GM23248 (cell line): ENCODE data around the gene MARVELD2. TPM values are rescaled to one million over a fixed set of nuclear protein-coding genes. Genes with fewer than 3 reads are reported as not detected.
"Not testable (repeated sequence)": the region's sequence is repeated elsewhere in the genome, so short reads cannot be mapped to it uniquely, and the experiment has no call there.

Source experiments
- DNase-seq: peaks from one replicate; pipeline ENCODE4 v3.0.0-alpha.2; 2015
- H2AFZ ChIP-seq: fragments of 200-600 bp; sonication (generic); 2 replicates; pipeline ENCODE4 v1.6.1; 2016; ENCODE audit warnings: antibody characterized with exemption
- H3F3A ChIP-seq: fragments of 200-600 bp; sonication (generic); 2 replicates; pipeline ENCODE4 v1.6.1; 2016; ENCODE audit warnings: mild to moderate bottlenecking, antibody characterized with exemption, mixed run types; ENCODE audit not compliant: insufficient read depth
- H3K27ac ChIP-seq: fragments of 200-600 bp; sonication (generic); 2 replicates; pipeline ENCODE4 v1.5.1; 2016; ENCODE audit warnings: mild to moderate bottlenecking
- H3K27me3 ChIP-seq: fragments of 200-600 bp; sonication (generic); replicated peaks from 2 replicates; pipeline ENCODE4 v1.6.1; 2016; ENCODE audit warnings: mild to moderate bottlenecking; ENCODE audit not compliant: insufficient read depth
- H3K36me3 ChIP-seq: fragments of 200-600 bp; sonication (generic); 2 replicates; pipeline ENCODE4 v1.6.1; 2016; ENCODE audit warnings: low read depth, mild to moderate bottlenecking
- H3K4me1 ChIP-seq: fragments of 200-600 bp; sonication (generic); 2 replicates; pipeline ENCODE4 v1.6.1; 2016; ENCODE audit warnings: mild to moderate bottlenecking; ENCODE audit not compliant: insufficient read depth
- H3K4me2 ChIP-seq: fragments of 200-600 bp; sonication (generic); one replicate; pipeline ENCODE4 v1.6.1; 2016; ENCODE audit warnings: mild to moderate bottlenecking; ENCODE audit not compliant: unreplicated experiment
- H3K4me3 ChIP-seq: fragments of 200-600 bp; sonication (generic); 2 replicates; pipeline ENCODE4 v1.5.1; 2016; ENCODE audit warnings: mild to moderate bottlenecking
- H3K79me2 ChIP-seq: fragments of 200-600 bp; sonication (generic); 2 replicates; pipeline ENCODE4 v1.6.1; 2016; ENCODE audit warnings: mild to moderate bottlenecking; ENCODE audit not compliant: insufficient read depth
- H3K9ac ChIP-seq: fragments of 200-600 bp; sonication (generic); 2 replicates; pipeline ENCODE4 v1.6.1; 2016; ENCODE audit warnings: mild to moderate bottlenecking
- H3K9me2 ChIP-seq: fragments of 200-600 bp; sonication (generic); 2 replicates; pipeline ENCODE4 v1.6.1; 2016; ENCODE audit warnings: mixed run types, mild to moderate bottlenecking, moderate library complexity; ENCODE audit not compliant: insufficient read depth
- H3K9me3 ChIP-seq: fragments of 200-600 bp; sonication (generic); one replicate; pipeline ENCODE4 v1.6.1; 2017; ENCODE audit warnings: low read depth
- H4K20me1 ChIP-seq: fragments of 200-600 bp; sonication (generic); 2 replicates; pipeline ENCODE4 v1.6.0; 2016; ENCODE audit not compliant: insufficient read depth
- EZH2 ChIP-seq: fragments of 200-600 bp; sonication (generic); IDR thresholded peaks from 2 replicates; pipeline ENCODE4 v1.6.1; 2018; ENCODE audit warnings: antibody characterized with exemption, mild to moderate bottlenecking; ENCODE audit not compliant: insufficient read depth, poor library complexity, severe bottlenecking
- EZH2phosphoT487 ChIP-seq: fragments of 200-600 bp; sonication (generic); IDR thresholded peaks from 2 replicates; pipeline ENCODE4 v1.6.1; 2018; ENCODE audit warnings: antibody characterized with exemption, moderate library complexity, mild to moderate bottlenecking, low read depth; ENCODE audit not compliant: insufficient read depth
- WGBS, 2 experiments: methylation state at CpG; one replicate each; pipeline ENCODE4 v1.1.6; 2015 to 2017; ENCODE audit warnings: low lambda C conversion rate in 2 of 2, low coverage in 1 of 2; ENCODE audit errors: missing lambda C conversion rate in 2 of 2; 5-methylcytosine and 5-hydroxymethylcytosine counted together
- in situ Hi-C: fragments of 300-500 bp; cut with MboI; formaldehyde crosslinking; loops from 2 replicates; pipeline ENCODE4 v1.15.0; 2020
- polyA plus RNA-seq: library from polyadenylated mRNA; unstranded; fragments of >200 nt; fragmentation: Nextera tagmentation; extraction: Ambion mirVana; gene quantifications from 2 replicates; pipeline ENCODE4 v1.2.1, GENCODE V29; 2016
- total RNA-seq: library from RNA; depleted of rRNA; stranded (reverse); fragments of >200 nt; shearing (Covaris generic); gene quantifications from 2 replicates; pipeline ENCODE4 v1.2.3, GENCODE V29; 2014

The MARVELD2 gene
- total and polyA plus RNA-seq, 2 experiments from 2014 or later = 1.7 to 5.5 TPM

DNA sequence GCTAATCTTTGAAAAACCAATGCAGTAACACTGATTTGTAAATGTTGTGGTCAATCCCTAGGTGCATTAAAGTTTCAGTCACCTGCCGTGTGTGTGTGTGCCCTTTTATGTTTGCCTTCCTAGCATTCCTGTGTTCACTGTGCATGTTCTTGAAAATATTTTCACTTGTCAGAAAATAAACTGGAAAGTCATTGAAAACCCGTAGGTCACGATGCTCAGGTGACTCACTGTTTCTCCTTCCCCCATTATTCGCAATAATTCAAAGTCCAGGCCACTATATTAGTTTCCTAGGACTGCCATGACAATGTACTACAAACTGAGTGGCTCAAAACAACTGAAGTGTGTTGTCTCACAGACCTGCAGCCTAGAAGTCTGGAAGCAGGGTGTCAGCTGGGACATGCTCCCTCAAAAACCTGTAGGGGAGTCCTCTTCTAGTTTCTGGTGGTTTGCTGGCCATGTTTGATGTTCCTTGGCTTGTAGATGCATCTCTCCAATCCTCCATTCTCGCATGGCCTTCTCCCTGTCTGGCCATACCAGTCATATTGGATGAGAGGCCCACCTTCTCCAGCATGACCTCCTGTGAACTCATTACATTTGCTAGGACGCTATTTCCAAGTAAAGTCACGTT, 29.3 kb downstream of the MARVELD2 start:
- Histone ChIP-seq H3K79me2 (no peaks in the 10 kb centered on the region), H4K20me1 (no peaks in the 10 kb centered on the region), H3K9ac (no peak overlapping the region), H3K36me3 (no peaks in the 10 kb centered on the region), H3K9me2 (no peaks in the 10 kb centered on the region), H2AFZ (no peak overlapping the region), H3K4me1 (no peaks in the 10 kb centered on the region), H3K27me3 (no peaks in the 10 kb centered on the region), H3K4me3 (no peak overlapping the region), H3F3A (no peaks in the 10 kb centered on the region), H3K9me3 (no peaks in the 10 kb centered on the region), H3K4me2 (no peak overlapping the region), H3K27ac (no peak overlapping the region)
- no peak for DNase-seq
- in situ Hi-C loops = no loop called here
- TF ChIP-seq EZH2phosphoT487 (no peak), EZH2 (no peak)
- 91 to 95% methylated on average over 7 of the region's 7 CpGs for WGBS, 2 experiments

- DNase-seq = no peak
- peaks cover 9% of the 10 kb centered on the region for H3K4me1 ChIP-seq
- no peak overlapping the region for H3K27ac ChIP-seq
- in situ Hi-C loops = no loop called here
- H3K4me2 ChIP-seq = no peak overlapping the region
- H3F3A ChIP-seq = peaks cover 9% of the 10 kb centered on the region
- H3K36me3 ChIP-seq = no peaks in the 10 kb centered on the region
- WGBS, 2 experiments = 89 to 90% methylated on average over 8 of the region's 8 CpGs
- no peaks in the 10 kb centered on the region for H3K27me3 ChIP-seq
- TF ChIP-seq EZH2phosphoT487 (no peak), EZH2 (no peak)
- H3K9me3 ChIP-seq = no peaks in the 10 kb centered on the region
- H4K20me1 ChIP-seq = no peaks in the 10 kb centered on the region
- no peak overlapping the region for H2AFZ ChIP-seq
- no peak overlapping the region for H3K9ac ChIP-seq
- H3K79me2 ChIP-seq = no peaks in the 10 kb centered on the region
- H3K4me3 ChIP-seq = no peak overlapping the region
- H3K9me2 ChIP-seq = no peaks in the 10 kb centered on the region
Measured at GRCh38 chr5:69449511-69449910, 34.6 kb downstream of the MARVELD2 start.

GRCh38 chr5:69450116-69450515, 35.2 kb downstream of the MARVELD2 start:
- H3K9me3 ChIP-seq = no peaks in the 10 kb centered on the region
- no peaks in the 10 kb centered on the region for H3K27me3 ChIP-seq
- H3K4me1 ChIP-seq = peaks cover 9% of the 10 kb centered on the region
- no peak overlapping the region for H3K4me3 ChIP-seq
- TF ChIP-seq EZH2phosphoT487 = no peak
- TF ChIP-seq EZH2 = no peak
- 5 to 11% methylated on average over 1 of the region's 1 CpG for WGBS, 2 experiments
- no peak overlapping the region for H3K9ac ChIP-seq
- H3K36me3 ChIP-seq = no peaks in the 10 kb centered on the region
- H2AFZ ChIP-seq = no peak overlapping the region
- H3K79me2 ChIP-seq = no peaks in the 10 kb centered on the region
- no peaks in the 10 kb centered on the region for H4K20me1 ChIP-seq
- H3K4me2 ChIP-seq = no peak overlapping the region
- no peaks in the 10 kb centered on the region for H3K9me2 ChIP-seq
- H3F3A ChIP-seq = peaks cover 9% of the 10 kb centered on the region
- H3K27ac ChIP-seq = peak overlapping the region; percentile 80
- in situ Hi-C loops = no loop called here
- peak; percentile 95 for DNase-seq

DNA sequence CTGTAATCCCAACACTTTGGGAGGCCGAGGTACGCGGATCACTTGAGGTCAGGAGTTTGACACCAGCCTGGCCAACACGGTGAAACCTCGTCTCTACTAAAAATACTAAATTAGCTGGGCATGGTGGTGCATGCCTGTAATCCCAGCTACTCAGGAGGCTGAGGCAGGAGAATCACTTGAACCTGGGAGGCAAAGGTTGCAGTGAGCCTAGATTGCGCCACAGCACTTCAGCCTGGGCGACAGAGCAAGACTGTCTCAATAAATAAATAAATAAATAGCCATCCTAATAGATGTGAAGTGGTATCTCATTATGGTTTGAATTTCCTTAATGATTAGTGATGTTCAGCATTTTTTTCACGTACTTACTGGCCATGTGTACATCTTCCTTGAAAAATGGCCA, 35.6 kb downstream of the MARVELD2 start:
- H3F3A ChIP-seq = not testable (repeated sequence)
- 88 to 91% methylated on average over 8 of the region's 8 CpGs for WGBS, 2 experiments

More for the DNA sequence above, 35.6 kb downstream of the MARVELD2 start:
- H3K27me3 ChIP-seq, H3K4me3 ChIP-seq, H3K79me2 ChIP-seq, H3K36me3 ChIP-seq, H3K9me2 ChIP-seq, in situ Hi-C loops, H4K20me1 ChIP-seq, DNase-seq, H2AFZ ChIP-seq, H3K4me2 ChIP-seq, H3K9ac ChIP-seq, H3K4me1 ChIP-seq, H3K9me3 ChIP-seq: not testable (repeated sequence)
- peak overlapping the region; percentile 80 for H3K27ac ChIP-seq
